ENCODE measurements around the gene ADCY7.

ADCY7 gene

DNA sequence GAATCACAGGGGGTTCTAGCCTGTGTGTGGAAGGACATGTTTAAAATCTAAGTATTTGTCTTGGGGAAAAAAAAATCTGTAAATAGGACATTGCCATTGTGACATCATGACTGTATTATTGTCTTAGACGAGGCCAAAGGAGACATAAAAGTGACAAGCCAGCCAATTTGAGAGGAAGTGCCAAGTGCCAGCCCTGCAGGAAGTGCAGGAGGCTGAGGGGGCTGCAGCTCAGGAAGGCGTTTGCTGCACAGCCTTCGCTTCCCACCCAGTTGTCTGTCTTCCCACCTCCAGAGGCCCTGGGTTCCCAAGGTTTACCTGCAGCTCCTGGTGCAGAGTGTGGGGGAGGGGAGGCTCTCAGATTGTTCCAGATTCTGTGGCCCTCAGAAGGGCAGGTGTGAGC, 1.3 kb downstream of the ADCY7 start:
- no peak for DNase-seq (ENCODE audit: low read depth in 2 of 2)

DNA sequence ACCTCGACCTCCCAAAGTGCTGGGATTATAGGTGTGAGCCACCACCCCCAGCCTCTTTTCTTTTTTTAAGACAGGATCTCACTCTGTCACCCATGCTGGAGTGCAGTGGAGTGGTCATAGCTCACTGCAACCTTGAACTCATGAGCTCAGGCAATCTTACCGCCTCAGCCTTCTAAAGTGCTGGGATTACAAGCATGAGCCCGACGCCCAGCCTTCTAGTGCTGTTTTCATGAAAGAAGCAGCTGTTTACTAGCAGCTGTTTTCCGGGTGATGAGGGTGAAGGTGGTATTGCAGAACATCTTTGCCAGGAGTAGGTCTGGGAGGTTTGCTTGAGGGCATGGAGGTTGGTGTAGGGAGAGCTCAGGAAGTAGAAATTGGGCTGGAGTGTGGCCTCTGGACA, 2.0 kb downstream of the ADCY7 start:
- DNase-seq (ENCODE audit: low read depth in 2 of 2) = no peak

- no peak for DNase-seq (ENCODE audit: low read depth in 2 of 2)
Measured at GRCh38 chr16:50269061-50269705, 2.8 kb downstream of the ADCY7 start.

- DNase-seq (ENCODE audit: low read depth in 2 of 2) = no peak
Measured at GRCh38 chr16:50269769-50270509, 3.6 kb downstream of the ADCY7 start.

- no peak for DNase-seq (ENCODE audit: low read depth in 2 of 2)
Measured at GRCh38 chr16:50270510-50271147, 4.3 kb downstream of the ADCY7 start.

- DNase-seq (ENCODE audit: low read depth in 2 of 2) = no peak
Measured at GRCh38 chr16:50271148-50272041, 5.0 kb downstream of the ADCY7 start.

- no peak for DNase-seq (ENCODE audit: low read depth in 2 of 2)
Measured at GRCh38 chr16:50272111-50272571, 5.8 kb downstream of the ADCY7 start.

- no peak for DNase-seq (ENCODE audit: low read depth in 2 of 2)
Measured at GRCh38 chr16:50272687-50273381, 6.5 kb downstream of the ADCY7 start.

DNA sequence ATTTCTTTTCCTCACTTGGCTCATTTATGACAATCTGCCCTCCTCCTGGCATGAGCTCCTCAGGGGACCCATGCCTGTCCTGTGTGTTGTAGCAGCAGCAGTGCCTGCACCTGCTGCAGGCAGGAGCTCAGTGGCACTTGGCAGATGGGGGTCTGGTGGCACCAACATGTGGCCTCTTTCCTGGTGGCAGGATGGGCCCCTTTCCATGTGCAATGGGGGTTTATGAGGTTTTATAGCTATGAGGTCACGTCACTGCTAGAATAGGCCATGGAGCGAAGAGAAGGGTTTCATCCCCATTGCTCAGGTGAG, 7.0 kb downstream of the ADCY7 start:
- no peak for DNase-seq (ENCODE audit: low read depth in 2 of 2)

- no peak for DNase-seq (ENCODE audit: low read depth in 2 of 2)
Measured at GRCh38 chr16:50273888-50274325, 7.6 kb downstream of the ADCY7 start.

DNA sequence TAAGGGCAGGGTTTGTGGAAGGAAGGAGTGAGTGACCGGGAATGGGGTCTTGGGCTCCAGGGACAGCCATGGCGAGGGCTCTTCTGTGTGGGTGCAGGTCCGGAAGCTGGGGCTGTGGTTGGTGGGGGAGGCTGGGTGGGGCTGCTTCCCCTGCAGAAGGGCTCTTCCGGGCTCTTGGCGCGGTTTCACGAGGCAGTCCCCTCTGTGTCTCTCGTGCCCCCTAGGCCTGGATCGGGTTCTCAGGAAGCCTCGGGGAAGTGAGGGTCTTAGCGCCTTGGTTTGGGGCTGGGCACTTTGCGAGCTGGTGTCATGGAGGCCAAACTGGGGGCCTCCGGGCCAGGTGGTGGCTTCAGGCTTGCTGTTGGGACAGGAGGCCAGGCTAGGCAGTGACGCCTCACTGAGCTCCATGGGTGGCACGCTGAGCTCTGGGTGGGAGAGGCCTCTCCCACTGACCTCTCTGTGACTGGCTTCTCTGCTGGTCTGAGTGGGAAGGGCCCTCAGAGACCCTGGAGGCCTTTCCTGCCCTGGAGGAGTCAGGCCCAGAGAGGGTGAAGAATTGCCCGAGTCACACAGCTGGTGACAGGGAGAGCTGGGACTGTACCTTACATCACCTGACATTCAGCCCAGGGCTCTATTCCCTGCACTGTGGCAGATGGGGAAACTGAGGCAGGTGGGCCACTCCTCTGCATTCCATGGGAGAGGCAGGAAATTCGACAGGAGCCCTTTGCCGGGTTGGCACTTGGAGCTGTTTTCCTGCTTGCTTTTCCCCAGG, 8.2 kb downstream of the ADCY7 start:
- no peak for DNase-seq (ENCODE audit: low read depth in 2 of 2)

- DNase-seq (ENCODE audit: low read depth in 2 of 2) = no peak
Measured at GRCh38 chr16:50275098-50275415, 8.7 kb downstream of the ADCY7 start.

DNA sequence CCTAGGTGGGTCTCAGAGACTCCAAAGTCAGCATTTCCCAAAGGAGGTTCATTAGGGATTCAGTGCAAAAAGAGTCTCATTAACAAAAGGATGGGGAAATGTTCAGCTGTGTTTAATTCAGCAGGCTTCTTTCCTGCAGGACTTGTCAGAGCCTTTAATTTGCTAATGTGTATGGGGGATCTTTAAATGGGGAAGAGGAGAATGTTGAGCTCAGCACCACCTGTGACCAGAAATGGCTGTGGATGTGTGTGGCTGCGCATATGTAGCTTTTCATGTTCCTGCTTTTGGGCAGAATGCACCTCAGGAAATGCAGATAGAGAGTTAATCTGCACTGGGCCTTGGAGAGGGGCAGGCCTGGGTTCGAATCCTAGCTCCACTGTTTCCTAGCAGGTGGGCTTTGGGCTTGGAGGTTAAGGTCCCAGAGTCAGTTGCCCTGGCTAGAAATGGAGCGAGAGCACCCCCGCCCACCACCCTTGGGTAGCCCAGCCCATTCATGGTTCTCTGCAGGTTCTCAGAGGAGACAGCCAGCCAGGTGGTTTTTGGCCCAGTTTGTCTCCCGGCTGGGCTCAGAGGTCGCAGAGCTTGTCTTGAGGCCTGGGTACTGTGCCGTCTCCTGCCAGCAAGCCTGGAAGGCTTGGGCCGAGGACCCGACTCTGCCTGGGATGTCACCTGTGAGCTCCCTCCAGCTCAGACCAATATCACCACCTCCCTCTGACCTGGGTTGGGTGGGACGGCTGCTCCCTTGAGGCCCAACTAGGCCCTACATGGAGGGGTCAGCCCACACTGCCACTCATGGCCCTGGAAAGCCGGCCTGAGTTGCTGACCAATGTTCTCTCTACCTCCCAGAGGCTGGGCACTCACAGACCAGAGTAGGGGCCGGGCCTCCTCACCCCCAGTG, 9.3 kb downstream of the ADCY7 start:
- no peak for DNase-seq (ENCODE audit: low read depth in 2 of 2)

- no peak for DNase-seq (ENCODE audit: low read depth in 2 of 2)
Measured at GRCh38 chr16:50276326-50276640, 9.9 kb downstream of the ADCY7 start.

DNA sequence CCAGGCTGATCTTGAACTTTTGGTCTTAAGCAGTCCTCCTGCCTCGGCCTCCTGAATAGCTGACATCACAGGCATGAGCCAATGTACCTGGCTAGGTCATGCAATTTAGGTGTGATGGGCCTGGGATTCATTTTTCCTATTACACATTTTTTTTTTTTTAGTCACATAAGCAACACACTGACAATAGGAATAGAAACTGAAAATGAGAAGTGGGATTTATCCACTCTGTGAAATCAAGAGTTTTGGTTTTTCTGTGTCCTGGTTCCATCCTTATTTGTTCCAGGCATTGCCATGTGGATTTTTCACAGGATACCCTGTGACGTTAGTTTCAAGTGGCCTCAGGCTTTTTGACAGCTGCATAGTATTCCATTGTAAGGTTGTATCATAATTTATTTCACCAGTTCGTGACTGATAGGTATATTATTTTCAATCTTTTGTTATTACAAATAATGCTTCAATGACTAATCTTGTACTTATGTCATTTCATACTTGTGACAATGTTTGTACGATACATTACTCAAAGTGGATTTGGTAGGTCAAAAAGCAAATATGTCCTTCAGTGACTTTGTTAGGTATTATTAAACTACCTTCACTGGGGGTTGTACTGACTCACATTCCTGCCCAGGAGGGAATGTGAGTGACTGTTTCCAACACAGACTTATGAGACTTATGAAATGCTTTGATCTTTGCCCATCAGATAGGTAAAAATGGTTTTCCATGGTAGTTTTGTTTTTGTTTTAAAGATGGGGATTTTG, 10.6 kb downstream of the ADCY7 start:
- no peak for DNase-seq (ENCODE audit: low read depth in 2 of 2)

DNA sequence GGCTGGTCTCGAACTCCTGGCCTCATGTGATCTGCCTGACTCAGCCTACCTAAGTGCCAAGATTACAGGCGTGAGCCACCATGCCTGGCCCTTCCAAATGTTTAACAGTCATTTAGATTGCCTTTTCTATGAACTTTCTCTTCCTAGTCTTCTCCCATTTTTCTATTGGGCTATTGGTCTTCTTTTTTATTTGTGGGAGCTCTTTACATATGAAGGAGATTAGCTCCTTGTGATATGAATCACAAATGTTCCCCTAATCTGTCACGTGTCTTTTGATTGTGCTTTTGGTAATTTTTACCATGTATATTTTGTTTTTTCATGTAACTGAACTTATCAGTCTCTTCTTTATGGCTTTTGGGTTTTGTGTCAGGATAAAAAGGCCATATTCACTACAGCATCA, 11.9 kb downstream of the ADCY7 start:
- DNase-seq (ENCODE audit: low read depth in 2 of 2) = no peak

- DNase-seq (ENCODE audit: low read depth in 2 of 2) = no peak
Measured at GRCh38 chr16:50279504-50279865, 13.1 kb downstream of the ADCY7 start.

GRCh38 chr16:50280932-50281331, 14.6 kb downstream of the ADCY7 start:
- no peak for DNase-seq (ENCODE audit: low read depth in 2 of 2)

- DNase-seq (ENCODE audit: low read depth in 2 of 2) = no peak
Measured at GRCh38 chr16:50281391-50282009, 15.1 kb downstream of the ADCY7 start.

Data from stimulated activated CD4-positive, alpha-beta T cell treated with anti-CD3 and anti-CD28 coated beads, Interleukin-1b, Interleukin-23, amount 100 ng/mL, for 1 hour (primary cell).